DOHH2 (cell line): ENCODE measurements around the gene ILKAP.

Source experiments
- H3F3A ChIP-seq: fragments of 200-600 bp; sonication (generic), shearing (Covaris generic); 2 replicates; pipeline ENCODE4 v1.6.0; 2016; ENCODE audit warnings: antibody characterized with exemption, mild to moderate bottlenecking; ENCODE audit not compliant: control insufficient read depth, insufficient read depth
- H3K27ac ChIP-seq: fragments of 200-600 bp; sonication (generic); 2 replicates; pipeline ENCODE4 v1.5.1; 2014; ENCODE audit warnings: low read depth, mild to moderate bottlenecking, low read length, moderate library complexity
- H3K27me3 ChIP-seq: fragments of 200-600 bp; sonication (generic); 2 replicates; pipeline ENCODE4 v1.6.1; 2014; ENCODE audit warnings: mild to moderate bottlenecking, low read length, mixed read lengths; ENCODE audit not compliant: control insufficient read depth
- H3K36me3 ChIP-seq: fragments of 200-600 bp; sonication (generic); 2 replicates; pipeline ENCODE4 v1.6.1; 2014; ENCODE audit warnings: mild to moderate bottlenecking, low read length, moderate library complexity, mixed read lengths; ENCODE audit not compliant: control insufficient read depth
- H3K4me1 ChIP-seq: fragments of 200-600 bp; sonication (generic); 2 replicates; pipeline ENCODE4 v1.6.1; 2014; ENCODE audit warnings: mild to moderate bottlenecking, low read length, mixed read lengths; ENCODE audit not compliant: control insufficient read depth
- H3K4me2 ChIP-seq: fragments of 200-600 bp; sonication (generic); 2 replicates; pipeline ENCODE4 v1.6.0; 2014; ENCODE audit warnings: mild to moderate bottlenecking, low read length, moderate library complexity
- H3K4me3 ChIP-seq: fragments of 200-600 bp; sonication (generic); 2 replicates; pipeline ENCODE4 v1.5.1; 2014; ENCODE audit warnings: mild to moderate bottlenecking, low read length, mixed read lengths
- H3K79me2 ChIP-seq: fragments of 200-600 bp; sonication (generic); 2 replicates; pipeline ENCODE4 v1.6.1; 2014; ENCODE audit warnings: mild to moderate bottlenecking, low read length, mixed read lengths; ENCODE audit not compliant: control insufficient read depth
- H3K9me2 ChIP-seq: fragments of 200-600 bp; sonication (generic); replicated peaks from 2 replicates; pipeline ENCODE4 v1.6.1; 2014; ENCODE audit warnings: mild to moderate bottlenecking, low read length, mixed read lengths; ENCODE audit not compliant: control insufficient read depth
- H3K9me3 ChIP-seq: fragments of 200-600 bp; sonication (generic); 2 replicates; pipeline ENCODE4 v1.6.1; 2014; ENCODE audit warnings: antibody characterized with exemption, low read length, mixed read lengths; ENCODE audit not compliant: control insufficient read depth, insufficient read depth
- H4K20me1 ChIP-seq: fragments of 200-600 bp; sonication (generic); 2 replicates; pipeline ENCODE4 v1.6.0; 2014; ENCODE audit warnings: low read depth, mild to moderate bottlenecking, antibody characterized with exemption, low read length, moderate library complexity; ENCODE audit not compliant: control insufficient read depth, insufficient read depth
- EZH2phosphoT487 ChIP-seq: fragments of 200-600 bp; sonication (generic); IDR thresholded peaks from 2 replicates; pipeline ENCODE4 v1.6.1; 2017; ENCODE audit warnings: borderline replicate concordance, mild to moderate bottlenecking, antibody characterized with exemption, low read length, moderate library complexity, mixed read lengths
- TF ChIP-seq, protein P1 (sequence below): fragments of 200-600 bp; sonication (generic); IDR thresholded peaks from one replicate; pipeline ENCODE4 v1.5.1; 2014; ENCODE audit warnings: antibody characterized with exemption, mild to moderate bottlenecking, low read depth, low read length; ENCODE audit not compliant: poor library complexity, severe bottlenecking

The ILKAP gene

GRCh38 chr2:238152771-238153688 lies 50.5 kb downstream of the ILKAP start:
- Histone ChIP-seq H3K27ac (no peak overlapping the region), H4K20me1 (no peaks in the 10 kb centered on the region), H3K27me3 (no peaks in the 10 kb centered on the region), H3K36me3 (no peaks in the 10 kb centered on the region), H3K4me3 (no peak overlapping the region), H3K79me2 (no peaks in the 10 kb centered on the region), H3K9me2 (no peaks in the 10 kb centered on the region), H3K4me2 (no peak overlapping the region), H3K9me3 (no peaks in the 10 kb centered on the region; the same call in 1 of the 2 replicates), H3K4me1 (no peaks in the 10 kb centered on the region), H3F3A (no peaks in the 10 kb centered on the region)
- TF ChIP-seq, protein P1, sequence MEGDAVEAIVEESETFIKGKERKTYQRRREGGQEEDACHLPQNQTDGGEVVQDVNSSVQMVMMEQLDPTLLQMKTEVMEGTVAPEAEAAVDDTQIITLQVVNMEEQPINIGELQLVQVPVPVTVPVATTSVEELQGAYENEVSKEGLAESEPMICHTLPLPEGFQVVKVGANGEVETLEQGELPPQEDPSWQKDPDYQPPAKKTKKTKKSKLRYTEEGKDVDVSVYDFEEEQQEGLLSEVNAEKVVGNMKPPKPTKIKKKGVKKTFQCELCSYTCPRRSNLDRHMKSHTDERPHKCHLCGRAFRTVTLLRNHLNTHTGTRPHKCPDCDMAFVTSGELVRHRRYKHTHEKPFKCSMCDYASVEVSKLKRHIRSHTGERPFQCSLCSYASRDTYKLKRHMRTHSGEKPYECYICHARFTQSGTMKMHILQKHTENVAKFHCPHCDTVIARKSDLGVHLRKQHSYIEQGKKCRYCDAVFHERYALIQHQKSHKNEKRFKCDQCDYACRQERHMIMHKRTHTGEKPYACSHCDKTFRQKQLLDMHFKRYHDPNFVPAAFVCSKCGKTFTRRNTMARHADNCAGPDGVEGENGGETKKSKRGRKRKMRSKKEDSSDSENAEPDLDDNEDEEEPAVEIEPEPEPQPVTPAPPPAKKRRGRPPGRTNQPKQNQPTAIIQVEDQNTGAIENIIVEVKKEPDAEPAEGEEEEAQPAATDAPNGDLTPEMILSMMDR = peak; percentile 57
- no peak for TF ChIP-seq EZH2phosphoT487

GRCh38 chr2:238151628-238152235 lies 51.8 kb downstream of the ILKAP start:
- no peak for TF ChIP-seq EZH2phosphoT487
- TF ChIP-seq, protein P1 = no peak
- Histone ChIP-seq H3K9me2 (no peaks in the 10 kb centered on the region), H3K4me2 (no peak overlapping the region), H3K4me3 (no peak overlapping the region), H3K9me3 (no peaks in the 10 kb centered on the region; the same call in 1 of the 2 replicates), H3K27ac (no peak overlapping the region), H4K20me1 (no peaks in the 10 kb centered on the region), H3K4me1 (peaks cover 6% of the 10 kb centered on the region), H3F3A (no peaks in the 10 kb centered on the region), H3K79me2 (no peaks in the 10 kb centered on the region), H3K27me3 (no peaks in the 10 kb centered on the region), H3K36me3 (no peaks in the 10 kb centered on the region)

DNA sequence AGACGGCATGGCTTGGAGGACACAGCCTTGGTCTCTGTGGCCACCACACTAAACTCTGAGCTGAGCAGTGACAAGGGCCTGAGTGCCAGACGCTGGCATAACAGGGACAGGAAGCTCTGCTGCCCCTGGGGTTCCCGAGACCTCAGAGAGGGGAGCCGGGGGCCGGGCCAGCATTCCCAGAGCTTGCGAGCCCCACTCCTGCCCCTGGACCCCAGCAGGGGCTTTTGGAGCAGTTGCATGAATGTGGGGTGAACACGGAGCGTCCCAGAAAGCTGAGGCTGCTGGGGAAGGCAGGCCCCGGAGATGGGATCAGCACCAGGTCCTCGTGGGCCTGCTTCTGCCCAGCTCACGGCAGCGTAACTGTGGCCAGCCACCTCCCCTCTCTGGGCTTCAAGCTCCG lies 52.3 kb downstream of the ILKAP start:
- H3K27me3 ChIP-seq = no peaks in the 10 kb centered on the region

More for the DNA sequence above, 52.3 kb downstream of the ILKAP start:
- Histone ChIP-seq H3K36me3 (no peaks in the 10 kb centered on the region), H3K79me2 (no peaks in the 10 kb centered on the region), H4K20me1 (no peaks in the 10 kb centered on the region), H3K4me2 (no peak overlapping the region), H3K27ac (no peak overlapping the region), H3K9me2 (no peaks in the 10 kb centered on the region), H3K9me3 (no peaks in the 10 kb centered on the region; the same call in 1 of the 2 replicates), H3K4me1 (peaks cover 6% of the 10 kb centered on the region), H3F3A (no peaks in the 10 kb centered on the region), H3K4me3 (no peak overlapping the region)
- no peak for TF ChIP-seq EZH2phosphoT487
- TF ChIP-seq, protein P1 = no peak
